ENCODE measurements around the gene C16orf96. TPM values are rescaled to one million over a fixed set of nuclear protein-coding genes. Genes with fewer than 3 reads are reported as not detected.

C16orf96 gene
- total and polyA plus RNA-seq, 2 of the 13 experiments (the other 11 are each of a cell fraction or from before 2014, with no cell fraction given), result 0.03 TPM; not detected in 1

GRCh38 chr16:4588961-4589360 lies 32.8 kb downstream of the C16orf96 start:
- peaks cover 8% of the 10 kb centered on the region for H3K9me3 ChIP-seq (ENCODE audit: low read length)
- POLR2A ChIA-PET, result no interaction called here
- no peak overlapping the region for H3K9ac ChIP-seq (ENCODE audit: insufficient read depth, low read depth, low read length)
- intact Hi-C loops (cut with micrococcal nuclease; ENCODE audit: unreplicated experiment), result no loop called here
- peaks cover 24% of the 10 kb centered on the region for H3K4me1 ChIP-seq (ENCODE audit: insufficient read depth, low read length)
- BruUV-seq (replicated peaks), result no TSS peak
- no peaks in the 10 kb centered on the region for H3K36me3 ChIP-seq (replicated peaks in 1 of 2; ENCODE audit: control insufficient read depth in 1 of 2, insufficient read depth in 2 of 2, low read length in 2 of 2)
- peaks cover 5 to 30% of the 10 kb centered on the region in 2 experiments; a peak in 4 of 5 replicates for H3K27me3 ChIP-seq (ENCODE audit: control insufficient read depth in 1 of 2, insufficient read depth in 2 of 2, low read length in 2 of 2)
- no peak for ATAC-seq
- TF ChIP-seq CAMTA2 (CRISPR knock-in tag; IDR thresholded peaks at IDR 0.05; ENCODE audit: borderline replicate concordance), result no peak
- no peak for TF ChIP-seq ZNF766 (CRISPR knock-in tag; IDR thresholded peaks at IDR 0.05; ENCODE audit: borderline replicate concordance)
- TF ChIP-seq KIAA2018 (CRISPR knock-in tag; IDR thresholded peaks at IDR 0.05; ENCODE audit: borderline replicate concordance), result no peak
- no peak for TF ChIP-seq ZNF235 (CRISPR knock-in tag; IDR thresholded peaks at IDR 0.05; ENCODE audit: borderline replicate concordance)
- no peak for TF ChIP-seq ZBTB38 (CRISPR knock-in tag; IDR thresholded peaks at IDR 0.05)
- TF ChIP-seq DNMT3B (CRISPR knock-in tag; conservative IDR thresholded peaks at IDR 0.05), result no peak
- no peak for TF ChIP-seq REXO4 (CRISPR knock-in tag; IDR thresholded peaks at IDR 0.05; ENCODE audit: borderline replicate concordance)
- TF ChIP-seq ZNF121 (CRISPR knock-in tag; IDR thresholded peaks at IDR 0.05), result no peak
- TF ChIP-seq ZNF672 (CRISPR knock-in tag; IDR thresholded peaks at IDR 0.05), result no peak
- no peak for TF ChIP-seq XRCC5 (optimal IDR thresholded peaks at IDR 0.05; ENCODE audit: low read length)
- no peak for TF ChIP-seq PAWR (CRISPR knock-in tag; IDR thresholded peaks at IDR 0.05; ENCODE audit: borderline replicate concordance)
- TF ChIP-seq ATAD3A (CRISPR knock-in tag; IDR thresholded peaks at IDR 0.05), result no peak
- no peak for TF ChIP-seq ZNF414 (CRISPR knock-in tag; IDR thresholded peaks at IDR 0.05)
- no peak for TF ChIP-seq ADNP (CRISPR knock-in tag; IDR thresholded peaks at IDR 0.05)
- no peak for TF ChIP-seq THAP7 (CRISPR knock-in tag; IDR thresholded peaks at IDR 0.05)
- FAIRE-seq, result no peak
- no peaks in the 10 kb centered on the region for H4K20me1 ChIP-seq (ENCODE audit: insufficient read depth, low read length)
- DNase-seq (ENCODE audit: low spot score), result no peak
- H2AFZ ChIP-seq (ENCODE audit: low read length), result no peak overlapping the region
- CTCF ChIA-PET (ENCODE audit: low intra/inter-chr PET ratio, low total read pairs), result no interaction called here
- no peak overlapping the region for H3K27ac ChIP-seq (ENCODE audit: extremely low read length, insufficient read depth, low read length)
- H3K4me2 ChIP-seq (ENCODE audit: low read depth, low read length), result no peak overlapping the region
- 66% methylated on average over 4 of the region's 6 CpGs for WGBS (ENCODE audit: low lambda C conversion rate)
- H3K79me2 ChIP-seq (ENCODE audit: insufficient read depth, low read length), result no peaks in the 10 kb centered on the region
- H3K4me3 ChIP-seq (replicated peaks in 1 of 3; ENCODE audit: insufficient read depth in 1 of 3, low read depth in 2 of 3, low read length in 3 of 3), result no peak overlapping the region
- in situ Hi-C loops (cut with HindIII; ENCODE audit: extremely low pct_ligation_motif_present, low pct_unique_long_range_greater_than_20kb), result loop anchor here (10.0 kb wide), 1 partner anchor 74 kb away; no protein-coding TSS in a partner anchor

All from HepG2 (cell line).